Measurements from ENCODE around the gene SEC14L2. TPM values are rescaled to one million over a fixed set of nuclear protein-coding genes. Genes with fewer than 3 reads are reported as not detected.

SEC14L2 gene
- total RNA-seq, 1 experiment from 2014 or later = 8.2 TPM

- no peaks in the 10 kb centered on the region for H3K9me3 ChIP-seq (ENCODE audit: control insufficient read depth, low read depth, low read length)
- H3K23me2 ChIP-seq (ENCODE audit: insufficient read length, low read depth, low read length, poor library complexity, severe bottlenecking) = peaks cover 3% of the 10 kb centered on the region
- H3K18ac ChIP-seq (ENCODE audit: insufficient read length, low read depth, low read length) = no peak overlapping the region
- H2AFZ ChIP-seq (ENCODE audit: low read length) = no peak overlapping the region
- H3K56ac ChIP-seq (ENCODE audit: insufficient read length, low read depth, low read length) = no peak overlapping the region
- no peaks in the 10 kb centered on the region for H3K9me3 Mint-ChIP-seq
- DNase-seq = no peak
- H3K27me3 Mint-ChIP-seq (ENCODE audit: low read depth) = no peaks in the 10 kb centered on the region
- no peaks in the 10 kb centered on the region for H4K20me1 ChIP-seq (ENCODE audit: control insufficient read depth, insufficient read depth, insufficient read length)
- H4K8ac ChIP-seq (replicated peaks; ENCODE audit: insufficient read length, low read depth, low read length) = no peak overlapping the region
- no peaks in the 10 kb centered on the region for H3K27me3 ChIP-seq (ENCODE audit: insufficient read depth, low read length)
- no peak overlapping the region for H2BK5ac ChIP-seq (ENCODE audit: insufficient read length, low read length)
- peaks cover 14% of the 10 kb centered on the region for H3K79me2 ChIP-seq (ENCODE audit: insufficient read depth, low read length)
- H2AK5ac ChIP-seq (ENCODE audit: insufficient read length, low read length) = no peak overlapping the region
- H3K4me1 Mint-ChIP-seq = peaks cover 22 to 25% of the 10 kb centered on the region in 2 experiments
- peak overlapping the region; percentile 19 to 98 (median 91); a peak in 5 of 7 replicates for H3K27ac Mint-ChIP-seq
- no CpG with 5 or more reads among the region's 22 CpGs for WGBS (ENCODE audit: extremely low coverage, insufficient read length, low lambda C conversion rate)
- no peak overlapping the region for H3K14ac ChIP-seq (ENCODE audit: insufficient read depth, low read length)
- no peak overlapping the region for H3K27ac ChIP-seq (ENCODE audit: insufficient read length, low read depth, low read length)
- H4K5ac ChIP-seq (ENCODE audit: insufficient read length, low read depth, low read length) = no peak overlapping the region
- H2BK20ac ChIP-seq (ENCODE audit: low read depth, low read length, poor library complexity, severe bottlenecking) = no peak overlapping the region
- peak overlapping the region; percentile 96 to 99 for H3K4me3 Mint-ChIP-seq
- H3T11ph ChIP-seq (ENCODE audit: low read length) = no peak overlapping the region
- no peak overlapping the region for H4K91ac ChIP-seq (ENCODE audit: insufficient read length, low read depth, low read length)
- no peak overlapping the region for H2BK12ac ChIP-seq (ENCODE audit: insufficient read length, low read depth, low read length)
- no peak overlapping the region for H3K23ac ChIP-seq (ENCODE audit: insufficient read length, low read depth, low read length)
- H3K9ac ChIP-seq (ENCODE audit: extremely low read depth, insufficient read length, low read length) = peak overlapping the region; percentile 37
- peaks cover 3 to 16% (median 14%) of the 10 kb centered on the region in 3 experiments for H3K36me3 Mint-ChIP-seq (ENCODE audit: insufficient read depth in 1 of 3, low read depth in 3 of 3)
- peak overlapping the region; percentile 75 for H3K4me2 ChIP-seq (ENCODE audit: insufficient read depth, insufficient read length, low read length)
- peaks cover 2% of the 10 kb centered on the region for H3K4me1 ChIP-seq (ENCODE audit: insufficient read depth, low read length)
- no peak overlapping the region for H3K4ac ChIP-seq (ENCODE audit: low read depth, low read length)
- H2BK15ac ChIP-seq (ENCODE audit: low read depth, low read length) = no peak overlapping the region
- H2BK120ac ChIP-seq (ENCODE audit: low read depth, low read length, poor library complexity, severe bottlenecking) = no peak overlapping the region
- peaks cover 10% of the 10 kb centered on the region for H3K79me1 ChIP-seq (ENCODE audit: insufficient read depth, low read depth, low read length, poor library complexity, severe bottlenecking)
- no peak for TF ChIP-seq CTCF (conservative IDR thresholded peaks at IDR 0.05)
Measured at GRCh38 chr22:30357650-30358215, 39.1 kb upstream of the SEC14L2 start.
